Skin epidermis (tissue), 12 donors: ENCODE results near the gene OAS1.
"Not testable (repeated sequence)": the region's sequence is repeated elsewhere in the genome, so short reads cannot be mapped to it uniquely, and the experiment has no call there.

Experiments used
- H3K27ac ChIP-seq, 21 experiments: fragments of 200-600 bp; sonication (generic) in 11 of 21; one replicate each; pipeline ENCODE4 v1.5.0; 2020; ENCODE audit warnings: mild to moderate bottlenecking in 3 of 21, inconsistent platforms in 2 of 21, moderate library complexity in 2 of 21
- H3K4me3 ChIP-seq, 7 experiments: fragments of 200-600 bp; sonication (generic) in 2 of 7; one replicate each; pipeline ENCODE4 v1.5.0; 2020; ENCODE audit warnings: inconsistent platforms in 2 of 7, mild to moderate bottlenecking in 2 of 7, moderate library complexity in 1 of 7

OAS1 gene

GRCh38 chr12:112932485-112933128 lies 25.8 kb downstream of the OAS1 start:
- no peak overlapping the region for H3K4me3 ChIP-seq
- H3K27ac ChIP-seq: no peak overlapping the region

- Histone ChIP-seq H3K27ac (no peak overlapping the region), H3K4me3 (no peak overlapping the region)
These were observed 26.4 kb downstream of the OAS1 start for GRCh38 chr12:112933129-112933505.

DNA sequence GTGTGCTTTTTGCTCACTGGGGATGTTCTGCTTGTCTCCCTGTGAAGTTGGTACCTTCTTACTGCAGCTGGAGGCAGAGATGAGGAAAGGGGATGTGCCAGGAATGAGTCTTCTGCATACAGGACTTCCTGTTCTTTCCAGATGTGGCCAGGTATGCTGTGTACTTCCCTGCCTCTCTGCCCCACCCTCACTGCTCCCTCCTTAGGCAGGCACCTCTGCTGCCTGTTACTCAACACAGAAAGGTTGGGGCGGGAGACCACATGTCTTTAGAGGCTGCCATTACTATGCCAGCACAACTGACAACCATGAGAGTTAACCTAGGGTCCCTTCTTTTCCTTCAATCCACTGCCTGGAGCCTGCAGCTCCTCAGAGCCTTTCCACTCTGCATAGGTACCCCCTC lies 29.5 kb downstream of the OAS1 start:
- Histone ChIP-seq H3K27ac (peak overlapping the region in 18 of 21 experiments; percentile 12 to 98 (median 67)), H3K4me3 (no peak overlapping the region)

DNA sequence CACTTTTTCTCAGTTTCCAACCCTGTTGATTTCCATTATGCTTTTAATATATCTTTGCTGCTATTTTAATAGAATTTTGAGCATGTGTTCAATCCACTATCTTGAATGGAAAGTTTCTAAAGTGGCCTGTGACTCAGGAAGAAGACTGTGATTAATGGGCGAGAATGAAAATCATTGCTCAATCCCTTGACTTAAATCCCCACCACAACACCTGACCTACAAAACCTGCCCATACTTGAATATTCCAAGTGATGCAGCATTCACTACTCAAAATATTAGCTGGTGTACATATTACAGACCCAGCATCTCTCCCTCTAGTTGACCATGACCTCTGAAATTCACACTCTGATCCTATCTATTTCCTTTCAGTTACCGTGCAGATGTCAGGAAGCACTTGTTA lies 30.2 kb downstream of the OAS1 start:
- Histone ChIP-seq H3K27ac (peak overlapping the region in 17 of 21 experiments; percentile 18 to 98 (median 89)), H3K4me3 (no peak overlapping the region)

GRCh38 chr12:112937741-112938719 lies 31.3 kb downstream of the OAS1 start, which contains the start of gene OAS3:
OAS3 (plus strand) TSS chr12:112938474; CDS start chr12:112938531, 57 bp downstream.
- peak within 1 kb of the TSS; percentile 53 to 86 (median 76) for H3K4me3 ChIP-seq

DNA sequence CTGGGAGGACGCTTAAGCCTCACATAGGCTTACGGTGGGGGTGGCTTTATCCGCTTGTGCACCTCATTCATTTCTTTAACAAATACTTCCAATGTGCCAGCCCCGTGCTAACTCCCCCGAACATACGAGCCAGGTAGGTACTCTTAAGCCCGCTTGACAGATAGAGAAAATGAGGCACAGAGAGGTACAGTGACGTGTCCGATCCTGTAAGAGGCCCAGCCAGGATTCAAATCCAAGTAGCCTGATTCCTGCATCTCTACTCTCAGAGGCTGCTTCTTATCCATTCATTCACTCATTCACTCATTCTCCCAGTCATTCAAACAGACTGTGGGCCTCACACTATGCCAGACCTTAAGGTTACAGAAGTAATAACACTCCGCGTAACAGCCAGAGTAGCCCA lies 32.0 kb downstream of the OAS1 start:
- Histone ChIP-seq H3K27ac (peak overlapping the region in 20 of 21 experiments; percentile 45 to 98 (median 89)), H3K4me3 (peak overlapping the region; percentile 53 to 86 (median 76))

More at GRCh38 chr12:112937741-112938719, 31.3 kb downstream of the OAS1 start, which contains the start of gene OAS3:
- H3K27ac ChIP-seq: peak within 1 kb of the TSS; percentile 45 to 98 (median 89)

GRCh38 chr12:112939761-112940381 lies 33.1 kb downstream of the OAS1 start:
- Histone ChIP-seq H3K4me3 (peak overlapping the region in 6 of 7 experiments; percentile 7 to 86 (median 33)), H3K27ac (peak overlapping the region in 5 of 21 experiments; percentile 1 to 65 (median 30))

GRCh38 chr12:112941528-112942335 lies 35.0 kb downstream of the OAS1 start:
- Histone ChIP-seq H3K4me3 (no peak overlapping the region), H3K27ac (no peak overlapping the region)

- Histone ChIP-seq H3K4me3 (no peak overlapping the region), H3K27ac (no peak overlapping the region)
These were observed 35.8 kb downstream of the OAS1 start for GRCh38 chr12:112942572-112942971.

GRCh38 chr12:112944024-112944690 lies 37.4 kb downstream of the OAS1 start:
- Histone ChIP-seq H3K27ac (no peak overlapping the region), H3K4me3 (no peak overlapping the region)

DNA sequence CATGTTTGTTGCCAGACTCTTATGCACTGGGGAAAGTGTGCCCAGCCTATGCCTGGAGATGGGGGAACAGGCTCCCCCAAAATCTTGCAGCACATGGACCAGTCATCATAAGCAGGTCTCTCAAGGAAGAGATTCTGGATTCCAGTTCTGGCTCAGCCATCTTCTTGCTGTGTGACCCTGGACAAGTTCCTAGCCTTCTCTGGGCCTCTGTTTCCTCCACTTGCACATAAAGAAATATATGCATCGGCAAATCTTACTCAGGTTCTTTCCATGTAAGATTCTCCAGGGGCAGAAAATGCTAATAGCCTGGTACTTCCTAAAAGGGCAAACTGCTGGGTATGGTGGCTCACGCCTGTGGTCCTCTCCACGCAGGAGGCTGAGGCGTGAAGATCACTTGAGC lies 38.8 kb downstream of the OAS1 start:
- no peak overlapping the region for H3K4me3 ChIP-seq
- no peak overlapping the region for H3K27ac ChIP-seq

GRCh38 chr12:112946236-112947000 lies 39.7 kb downstream of the OAS1 start:
- no peak overlapping the region for H3K4me3 ChIP-seq

GRCh38 chr12:112947314-112947713 lies 40.6 kb downstream of the OAS1 start:
- H3K27ac ChIP-seq: no peak overlapping the region
- H3K4me3 ChIP-seq: no peak overlapping the region

More at GRCh38 chr12:112946236-112947000, 39.7 kb downstream of the OAS1 start:
- no peak overlapping the region for H3K27ac ChIP-seq

GRCh38 chr12:112947761-112948160 lies 41.0 kb downstream of the OAS1 start:
- no peak overlapping the region for H3K4me3 ChIP-seq
- no peak overlapping the region for H3K27ac ChIP-seq

GRCh38 chr12:112948806-112949205 lies 42.0 kb downstream of the OAS1 start:
- no peak overlapping the region for H3K4me3 ChIP-seq
- H3K27ac ChIP-seq: no peak overlapping the region

DNA sequence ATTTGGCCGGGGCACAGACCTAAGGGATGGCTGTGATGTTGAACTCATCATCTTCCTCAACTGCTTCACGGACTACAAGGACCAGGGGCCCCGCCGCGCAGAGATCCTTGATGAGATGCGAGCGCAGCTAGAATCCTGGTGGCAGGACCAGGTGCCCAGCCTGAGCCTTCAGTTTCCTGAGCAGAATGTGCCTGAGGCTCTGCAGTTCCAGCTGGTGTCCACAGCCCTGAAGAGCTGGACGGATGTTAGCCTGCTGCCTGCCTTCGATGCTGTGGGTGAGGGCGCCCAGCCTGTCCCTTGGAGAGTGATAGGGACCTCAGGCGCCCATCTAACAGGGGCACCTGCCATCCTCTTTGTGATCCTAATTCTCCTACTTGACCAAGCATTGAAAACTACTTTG lies 43.9 kb downstream of the OAS1 start:
- H3K27ac ChIP-seq: no peak overlapping the region
- no peak overlapping the region for H3K4me3 ChIP-seq

GRCh38 chr12:112957125-112957524 lies 50.4 kb downstream of the OAS1 start:
- not testable (repeated sequence) for H3K4me3 ChIP-seq, H3K27ac ChIP-seq

- Histone ChIP-seq H3K4me3 (no peak overlapping the region), H3K27ac (no peak overlapping the region)
These were observed 54.3 kb downstream of the OAS1 start for GRCh38 chr12:112961074-112961473.
